Measurements from ENCODE around the gene TMEM258. TPM values are rescaled to one million over a fixed set of nuclear protein-coding genes. Genes with fewer than 3 reads are reported as not detected.

TMEM258 gene
- total and polyA plus RNA-seq, 10 donors: 52.4 to 185 (median 80.0) TPM

- TF ChIP-seq POLR2AphosphoS5 (IDR thresholded peaks at IDR 0.05) (no peak), POLR2A (IDR thresholded peaks at IDR 0.05) (no peak), CTCF (IDR thresholded peaks at IDR 0.05 in 8 of 11, conservative IDR thresholded peaks at IDR 0.05 in 3 of 11) (no peak)
Measured at GRCh38 chr11:61782299-61782698, 10.1 kb downstream of the TMEM258 start.

GRCh38 chr11:61781585-61781984 is 10.8 kb downstream of the TMEM258 start:
- WGBS, 5 donors: 0 to 87% (median 84%) methylated on average over 1 to 5 of the region's 5 CpGs
- Histone ChIP-seq H3K9me3 (no peaks in the 10 kb centered on the region), H3K27ac (no peak overlapping the region), H3K27me3 (replicated peaks in 1 of 7) (peaks cover 0 to 13% (median 0%) of the 10 kb centered on the region in 7 donors), H3K4me3 (no peak overlapping the region), H3K4me1 (peaks cover 8 to 26% (median 13%) of the 10 kb centered on the region in 6 donors), H3K36me3 (peaks cover 0 to 37% (median 25%) of the 10 kb centered on the region in 6 donors)
- peak in 1 of 3 donors; percentile 14 for TF ChIP-seq POLR2AphosphoS5 (IDR thresholded peaks at IDR 0.05)
- no peak for TF ChIP-seq CTCF (IDR thresholded peaks at IDR 0.05 in 8 of 11, conservative IDR thresholded peaks at IDR 0.05 in 3 of 11)
- intact Hi-C loops (cut with DNase I; ENCODE audit: low total_unique reads): no loop called here
- DNase-seq: no peak

More at GRCh38 chr11:61782299-61782698, 10.1 kb downstream of the TMEM258 start:
- H3K27ac ChIP-seq: no peak overlapping the region
- H3K36me3 ChIP-seq: peaks cover 0 to 44% (median 32%) of the 10 kb centered on the region in 6 donors
- intact Hi-C loops (cut with DNase I; ENCODE audit: low total_unique reads): no loop called here
- no peak for DNase-seq
- H3K4me1 ChIP-seq: peaks cover 3 to 24% (median 7%) of the 10 kb centered on the region in 6 donors
- H3K9me3 ChIP-seq: no peaks in the 10 kb centered on the region
- H3K4me3 ChIP-seq: no peak overlapping the region
- H3K27me3 ChIP-seq (replicated peaks in 1 of 7): peaks cover 0 to 6% (median 0%) of the 10 kb centered on the region in 7 donors
- 85 to 92% (median 91%) methylated on average over 3 of the region's 3 CpGs for WGBS, 5 donors

- no peak overlapping the region for H3K4me3 ChIP-seq
- H3K9me3 ChIP-seq: no peaks in the 10 kb centered on the region
- intact Hi-C loops (cut with DNase I; ENCODE audit: low total_unique reads): no loop called here
- TF ChIP-seq POLR2AphosphoS5 (IDR thresholded peaks at IDR 0.05) (no peak), POLR2A (IDR thresholded peaks at IDR 0.05) (no peak), CTCF (IDR thresholded peaks at IDR 0.05 in 8 of 11, conservative IDR thresholded peaks at IDR 0.05 in 3 of 11) (no peak)
- peak; percentile 64 for DNase-seq
- H3K36me3 ChIP-seq: peaks cover 0 to 28% (median 16%) of the 10 kb centered on the region in 6 donors
- H3K27me3 ChIP-seq (replicated peaks in 1 of 7): peaks cover 0 to 18% (median 0%) of the 10 kb centered on the region in 7 donors
- 71 to 85% (median 77%) methylated on average over 9 of the region's 9 CpGs for WGBS, 5 donors
- no peak overlapping the region for H3K27ac ChIP-seq
- H3K4me1 ChIP-seq: peaks cover 8 to 26% (median 16%) of the 10 kb centered on the region in 6 donors
Measured at GRCh38 chr11:61780581-61781162, 11.7 kb downstream of the TMEM258 start.

DNA sequence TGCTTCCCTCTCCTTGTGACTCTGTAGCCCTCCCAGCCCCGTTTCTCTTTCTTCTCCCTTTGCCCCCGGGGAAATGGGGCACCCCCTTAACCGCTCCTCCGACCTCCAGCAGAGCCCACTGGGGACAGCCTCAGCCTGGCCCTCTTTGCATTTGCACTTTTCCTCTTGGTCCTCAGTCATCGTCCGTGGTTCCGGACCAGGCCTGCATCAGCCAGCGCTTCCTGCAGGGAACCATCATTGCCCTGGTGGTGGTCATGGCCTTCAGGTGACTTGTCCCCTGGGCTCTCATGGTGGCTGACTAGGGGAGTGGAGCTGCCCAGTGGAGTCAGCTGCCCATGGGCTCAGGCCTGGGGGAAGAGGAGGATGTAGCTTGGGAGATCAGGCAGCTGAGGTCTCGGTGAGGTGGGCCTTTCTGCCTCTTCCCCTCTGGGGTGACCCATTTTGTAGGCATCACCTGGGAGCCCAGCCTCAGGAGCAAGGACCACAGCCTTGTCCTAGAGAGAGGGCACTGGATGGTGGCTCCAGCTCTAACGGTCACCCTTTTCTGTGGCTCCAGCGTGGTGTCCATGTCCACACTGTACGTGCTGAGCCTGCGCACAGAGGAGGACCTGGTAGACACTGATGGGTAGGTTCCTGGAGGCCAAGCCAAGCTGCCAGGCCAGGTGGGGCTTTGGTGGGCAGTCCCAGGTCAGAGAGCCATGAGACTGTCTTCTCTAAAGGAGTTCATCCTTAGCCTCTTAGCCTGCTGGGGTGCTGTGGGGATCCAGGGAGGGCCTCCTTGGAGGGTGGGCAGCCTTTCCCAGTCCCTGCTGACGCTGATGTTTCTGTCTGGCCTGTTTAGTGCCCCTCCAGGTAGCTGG is 12.5 kb downstream of the TMEM258 start:
- intact Hi-C loops (cut with DNase I; ENCODE audit: low total_unique reads): no loop called here
- TF ChIP-seq POLR2A (IDR thresholded peaks at IDR 0.05) (no peak), POLR2AphosphoS5 (IDR thresholded peaks at IDR 0.05) (no peak), CTCF (IDR thresholded peaks at IDR 0.05 in 8 of 11, conservative IDR thresholded peaks at IDR 0.05 in 3 of 11) (no peak)
- no peak overlapping the region for H3K4me3 ChIP-seq
- no peaks in the 10 kb centered on the region for H3K9me3 ChIP-seq
- peaks cover 0 to 20% (median 9%) of the 10 kb centered on the region in 6 donors for H3K36me3 ChIP-seq
- H3K27me3 ChIP-seq (replicated peaks in 1 of 7): peaks cover 0 to 18% (median 0%) of the 10 kb centered on the region in 7 donors
- H3K4me1 ChIP-seq: peaks cover 8 to 26% (median 16%) of the 10 kb centered on the region in 6 donors
- no peak overlapping the region for H3K27ac ChIP-seq
- DNase-seq: no peak
- 83 to 89% (median 87%) methylated on average over 10 to 14 of the region's 14 CpGs for WGBS, 5 donors
